B cell (primary cell): ENCODE data around the gene AIF1. TPM values are rescaled to one million over a fixed set of nuclear protein-coding genes. Genes with fewer than 3 reads are reported as not detected.

Experiments
- ATAC-seq: fragments of 200-7000 bp; cut with Tn5 transposase; one replicate; pipeline ENCODE4 v1.10.0; 2021; ENCODE audit warnings: low read depth, mild to moderate bottlenecking, moderate number of reproducible peaks, moderate library complexity
- CTCF ChIA-PET: fragments of 350-600 bp; sonication (Branson Sonifier 250); formaldehyde crosslinking; loops from one replicate; lab custom pipeline; 2021; ENCODE audit warnings: antibody characterized with exemption, inconsistent platforms; lab: Charles Lee
- POLR2A ChIA-PET: fragments of 350-600 bp; sonication (Branson Sonifier 250); formaldehyde crosslinking; loops from one replicate; lab custom pipeline; 2021; ENCODE audit warnings: antibody characterized with exemption; lab: Charles Lee
- DNase-seq: peaks from one replicate; pipeline ENCODE4 v3.0.0; 2013
- H2AFZ ChIP-seq: 2 replicates; pipeline ENCODE4 v1.6.1; 2012; ENCODE audit warnings: mild to moderate bottlenecking, low read depth, low read length; ENCODE audit not compliant: insufficient read depth, poor library complexity, severe bottlenecking
- H3K27ac ChIP-seq, 2 donors: 1 replicate in 1 of 2; 2 replicates in 1 of 2; pipeline ENCODE4 v1.5.1; 2012 to 2013; ENCODE audit warnings: low read length in 2 of 2, mild to moderate bottlenecking in 2 of 2, moderate library complexity in 1 of 2
- H3K27me3 ChIP-seq, 4 experiments: fragments of 200-600 bp in 1 of 4; sonication (generic) in 1 of 4; replicated peaks in 1 of 4; 1 replicate in 2 of 4; 2 replicates in 2 of 4; pipeline versions ENCODE4 v1.6.1 to v1.7.0; 2013 to 2016; ENCODE audit warnings: low read length in 3 of 4, mild to moderate bottlenecking in 2 of 4, mixed read lengths in 1 of 4, moderate library complexity in 1 of 4; ENCODE audit not compliant: insufficient read depth in 4 of 4, control insufficient read depth in 3 of 4; ENCODE audit errors: control extremely low read depth in 1 of 4
- H3K36me3 ChIP-seq, 2 experiments: replicated peaks in 1 of 2; 1 replicate in 1 of 2; 2 replicates in 1 of 2; pipeline versions ENCODE4 v1.6.1 to v1.7.1; 2013; ENCODE audit warnings: low read length in 1 of 2; ENCODE audit not compliant: insufficient read depth in 2 of 2, control insufficient read depth in 1 of 2; ENCODE audit errors: control extremely low read depth in 1 of 2, extremely low read depth in 1 of 2
- H3K4me1 ChIP-seq, 2 donors: fragments of 200-600 bp in 1 of 2; sonication (generic) in 1 of 2; 1 replicate in 1 of 2; 2 replicates in 1 of 2; pipeline versions ENCODE4 v1.5.1 to v1.6.1; 2013 to 2017; ENCODE audit warnings: low read length in 2 of 2; ENCODE audit not compliant: control insufficient read depth in 2 of 2, insufficient read depth in 2 of 2
- H3K4me2 ChIP-seq: replicated peaks from 2 replicates; pipeline ENCODE3; 2012; ENCODE audit warnings: mild to moderate bottlenecking, low read depth, low read length; ENCODE audit not compliant: poor library complexity, severe bottlenecking
- H3K4me3 ChIP-seq, 5 experiments: fragments of 200-600 bp in 1 of 5; sonication (generic) in 1 of 5; 1 replicate in 3 of 5; 2 replicates in 2 of 5; pipeline versions ENCODE4 v1.5.1 to v1.7.0; 2011 to 2016; ENCODE audit warnings: low read length in 4 of 5, mild to moderate bottlenecking in 4 of 5, low read depth in 2 of 5, control low read depth in 1 of 5, moderate library complexity in 1 of 5; ENCODE audit not compliant: insufficient read depth in 1 of 5; ENCODE audit errors: control extremely low read depth in 1 of 5, extremely low read depth in 1 of 5
- H3K79me2 ChIP-seq: fragments of 200-600 bp; sonication (generic); one replicate; pipeline ENCODE4 v1.6.0; 2016; ENCODE audit warnings: low read length; ENCODE audit not compliant: control insufficient read depth, insufficient read depth
- H3K9ac ChIP-seq: fragments of 200-600 bp; sonication (generic); 2 replicates; pipeline ENCODE4 v1.6.1; 2017; ENCODE audit warnings: mild to moderate bottlenecking, low read length, moderate library complexity
- H3K9me3 ChIP-seq, 3 donors: one replicate each; pipeline versions ENCODE4 v1.6.1 to v1.7.1; 2013; ENCODE audit warnings: low read length in 2 of 3; ENCODE audit not compliant: control insufficient read depth in 2 of 3, insufficient read depth in 1 of 3; ENCODE audit errors: control extremely low read depth in 1 of 3
- H4K20me1 ChIP-seq: 2 replicates; pipeline ENCODE4 v1.6.0; 2012; ENCODE audit warnings: mild to moderate bottlenecking, low read length; ENCODE audit not compliant: insufficient read depth, control insufficient read depth, poor library complexity, severe bottlenecking
- H3K27ac Mint-ChIP-seq: one replicate; pipeline ENCODE4 v1.8.0; 2021; ENCODE audit warnings: mixed read lengths
- H3K27me3 Mint-ChIP-seq: one replicate; pipeline ENCODE4 v1.8.0; 2021; ENCODE audit warnings: mixed read lengths
- H3K4me1 Mint-ChIP-seq: one replicate; pipeline ENCODE4 v1.8.0; 2021; ENCODE audit warnings: mixed read lengths
- H3K4me3 Mint-ChIP-seq: one replicate; pipeline ENCODE4 v1.8.0; 2021; ENCODE audit warnings: mixed read lengths
- H3K9me3 Mint-ChIP-seq: one replicate; pipeline ENCODE4 v1.8.0; 2022; ENCODE audit warnings: mixed read lengths; ENCODE audit not compliant: insufficient read depth
- CTCF ChIP-seq: fragments of 200-600 bp; IDR thresholded peaks from one replicate; pipeline ENCODE4 v1.8.0; 2022; ENCODE audit warnings: antibody characterized with exemption, mild to moderate bottlenecking
- WGBS: methylation state at CpG from one replicate; pipeline ENCODE4 v1.1.5; 2013; ENCODE audit warnings: missing lambda C conversion rate; ENCODE audit not compliant: insufficient coverage; 5-methylcytosine and 5-hydroxymethylcytosine counted together
- intact Hi-C: fragments of 100-400 bp; cut with micrococcal nuclease; formaldehyde crosslinking; loops from one replicate; pipeline ENCODE4 v1.10.0; 2022
- polyA plus RNA-seq: library from polyadenylated mRNA; depleted of rRNA; stranded (reverse); fragments of >200 nt; gene quantifications from 2 replicates; pipeline ENCODE4 v1.2.3, GENCODE V29; 2012
- total RNA-seq, 2 donors: library from RNA; stranded (reverse); fragments of 120-200 nt in 1 of 2; gene quantifications; 1 replicate in 1 of 2; 2 replicates in 1 of 2; pipeline versions ENCODE4 v1.2.3 to v1.2.4, GENCODE V29; 2013 to 2022

Gene AIF1
- total and polyA plus RNA-seq, 2 donors (not counting 1 experiment from before 2014, with no cell fraction given), result 1.3 to 7.5 TPM

GRCh38 chr6:31572041-31572911 is 42.8 kb upstream of the AIF1 start, which contains the start of gene LTA:
LTA (plus strand) TSS chr6:31572289; CDS start chr6:31572743, 454 bp downstream.
- Histone ChIP-seq H3K9ac (peak within 1 kb of the TSS; percentile 74), H4K20me1 (peaks cover 10% of the 10 kb centered on the region), H3K4me2 (peak within 1 kb of the TSS; percentile 88), H3K9me3 (no peaks in the 10 kb centered on the region), H3K4me3 (peak within 1 kb of the TSS; percentile 50 to 68 (median 60)), H3K36me3 (peaks cover 2 to 10% of the 10 kb centered on the region in 2 experiments), H3K4me1 (peaks cover 82 to 98% of the 10 kb centered on the region in 2 donors), H3K27ac (peak within 1 kb of the TSS; percentile 80 to 89), H2AFZ (peak within 1 kb of the TSS; percentile 85), H3K79me2 (peaks cover 95% of the 10 kb centered on the region), H3K27me3 (no peaks in the 10 kb centered on the region)
- Mint-ChIP-seq H3K9me3 (no peaks in the 10 kb centered on the region), H3K27ac (peak within 1 kb of the TSS; percentile 93), H3K27me3 (no peaks in the 10 kb centered on the region), H3K4me3 (peak within 1 kb of the TSS; percentile 89), H3K4me1 (peaks cover 96% of the 10 kb centered on the region)
- TF ChIP-seq CTCF, result no peak
- CTCF ChIA-PET, result interaction anchor here (0.8 to 35.3 kb wide), 6 partner anchors 11 to 42 kb away, joined by 3 to 2241 read pairs (median 617); partner anchors contain the start of genes ATP6V1G2, LST1, LTA and LTB
- DNase-seq (peak; percentile 87), ATAC-seq (peak; percentile 37)
- under 1% methylated on average over 19 of the region's 27 CpGs for WGBS
- POLR2A ChIA-PET, result interaction anchor here (35.3 to 42.6 kb wide), 2 partner anchors 6 to 13 kb away, joined by 1450 read pairs; partner anchors contain the start of genes ATP6V1G2, LST1, LTA and LTB
- intact Hi-C loops, result loop anchor here (1.0 kb wide), 2 partner anchors 9 to 12 kb away; no protein-coding TSS in a partner anchor
